Measurements from ENCODE around the gene CREB5.

CREB5 gene

GRCh38 chr7:28408105-28408959, 4.0 kb upstream of the CREB5 start:
- DNase-seq (ENCODE audit: low spot score), result no peak

DNA sequence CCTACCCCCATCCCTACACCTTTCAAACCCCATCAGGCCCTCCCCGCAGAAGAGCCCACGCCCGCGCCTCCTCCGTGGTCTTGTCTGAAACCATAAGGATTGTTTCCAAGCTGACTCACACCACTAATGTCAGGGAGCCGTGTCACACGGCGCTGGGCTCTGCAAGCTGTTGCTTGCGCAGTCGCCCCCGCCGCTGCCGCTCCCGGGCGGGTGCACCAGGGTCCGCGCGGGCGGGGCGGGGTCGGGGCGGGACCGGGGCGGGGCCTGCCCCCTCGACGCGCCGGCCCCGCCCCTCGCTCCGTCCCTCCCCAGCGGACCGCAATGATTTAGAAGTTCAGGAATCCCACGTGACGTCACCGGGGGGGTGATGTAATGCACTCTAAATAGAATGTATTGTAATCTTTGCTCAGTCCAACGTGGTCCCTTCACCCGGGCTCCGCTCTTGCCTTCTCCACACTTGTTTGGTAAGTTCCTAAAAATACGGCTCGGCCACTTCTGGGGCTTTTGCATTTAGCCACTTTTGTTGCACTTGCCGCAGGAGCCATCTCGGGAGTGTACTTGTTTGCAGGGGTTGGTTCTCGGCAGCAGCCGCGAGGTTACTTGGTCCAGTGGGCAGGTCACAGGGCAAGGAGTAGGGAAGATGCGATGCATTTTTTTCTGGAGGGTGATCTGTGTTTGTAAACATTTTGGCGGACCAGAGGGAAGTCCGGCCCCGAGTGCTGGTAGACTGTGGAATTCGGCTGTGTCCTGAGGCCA, 3.2 kb upstream of the CREB5 start:
- DNase-seq (ENCODE audit: low spot score), result peak; percentile 62

DNA sequence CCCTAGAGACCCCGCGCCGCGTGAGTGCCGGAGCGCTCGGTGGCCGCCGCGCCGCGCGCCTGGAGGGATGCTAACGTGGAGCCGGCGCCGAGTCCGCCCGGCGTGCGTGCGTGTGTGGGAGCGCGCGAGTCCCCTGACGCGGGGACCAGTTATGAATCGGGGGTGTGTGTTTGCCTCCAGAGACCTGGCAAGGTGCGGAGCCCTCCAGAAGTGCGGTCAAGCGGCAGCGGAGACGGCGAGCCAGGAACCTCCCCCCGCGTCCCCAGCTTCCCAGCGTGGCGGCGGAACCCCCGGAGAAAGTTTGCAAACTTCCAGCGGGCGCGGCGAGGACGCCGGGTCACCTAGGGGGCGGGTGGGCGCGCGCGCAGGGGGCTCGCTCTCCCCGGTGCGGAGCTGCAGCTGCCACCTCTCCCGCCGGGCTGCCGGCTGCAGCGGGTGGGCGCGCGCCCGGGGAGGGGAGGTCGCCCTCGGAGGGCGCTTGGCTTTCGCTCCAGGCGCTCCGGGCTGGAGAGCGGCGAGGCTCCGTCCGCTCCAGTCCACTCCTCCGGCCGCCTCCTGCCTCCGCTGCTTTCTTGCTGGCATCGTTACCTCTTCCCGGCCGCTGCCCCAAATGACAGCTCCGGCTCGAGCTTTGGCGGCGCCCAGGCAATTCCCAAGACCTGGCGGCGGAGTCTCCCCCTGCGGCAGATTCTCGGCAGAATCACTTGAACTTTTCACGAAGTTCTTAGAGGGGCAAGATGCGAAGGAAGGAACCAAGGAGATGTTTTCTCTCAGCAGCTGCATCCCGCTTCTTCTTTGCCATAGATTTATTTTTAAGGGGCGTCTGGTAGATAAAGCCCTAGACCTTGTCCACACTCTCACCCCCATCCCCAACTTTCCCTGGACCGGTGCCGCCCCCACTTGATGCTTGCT, 2.3 kb upstream of the CREB5 start:
- DNase-seq (ENCODE audit: low spot score), result no peak

GRCh38 chr7:28410628-28411531, 1.4 kb upstream of the CREB5 start:
- DNase-seq (ENCODE audit: low spot score), result no peak

- no peak for DNase-seq (ENCODE audit: low spot score)
Measured at GRCh38 chr7:28413011-28413410, 693 bp downstream of the CREB5 start.

DNA sequence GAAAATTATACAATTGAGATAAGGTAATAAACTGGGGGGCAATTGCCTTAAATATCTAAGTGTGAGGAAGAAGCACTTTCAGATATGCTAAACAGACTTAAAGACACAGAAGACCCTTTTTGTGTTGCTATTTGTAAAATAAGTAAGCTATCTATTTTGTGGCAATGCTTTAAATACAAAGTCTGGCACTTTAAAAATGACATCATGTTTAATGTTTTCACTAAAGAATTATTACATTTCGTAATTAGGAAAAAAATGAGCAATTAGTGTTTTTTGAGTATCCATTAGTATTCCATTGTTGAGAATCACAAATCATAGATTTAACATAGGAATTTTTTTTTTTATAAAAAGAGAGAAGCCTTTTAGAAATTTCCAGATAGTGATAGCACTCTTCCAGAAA, 2.1 kb downstream of the CREB5 start:
- DNase-seq (ENCODE audit: low spot score), result no peak

DNA sequence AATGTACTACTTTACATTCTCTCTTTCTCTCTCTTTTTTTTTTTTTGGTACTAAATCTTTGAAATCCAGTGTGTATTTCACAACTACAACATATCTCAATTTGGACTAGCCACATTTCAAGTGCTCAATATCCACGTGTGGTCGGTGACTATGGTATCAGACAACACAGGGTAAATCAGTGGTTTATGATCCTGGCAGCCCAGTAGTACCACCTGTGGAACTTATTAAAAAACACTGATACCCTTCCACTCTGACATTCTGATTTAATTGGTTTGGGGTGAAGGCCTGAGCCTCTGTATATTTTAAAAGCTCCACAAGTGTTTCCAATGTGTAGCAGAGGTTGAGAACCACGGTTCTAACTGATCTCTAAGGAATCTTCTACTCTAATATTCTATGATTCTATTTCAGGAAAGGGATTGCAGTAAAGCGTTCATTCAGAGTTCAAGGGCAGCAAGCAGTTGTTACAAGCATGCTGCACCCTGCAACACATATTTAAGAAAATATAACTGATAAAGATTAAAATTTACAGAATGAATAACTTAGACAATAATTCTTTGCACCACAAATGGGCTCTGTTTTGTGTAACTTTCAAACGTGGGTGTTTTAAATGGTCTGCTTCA, 5.1 kb downstream of the CREB5 start:
- no peak for DNase-seq (ENCODE audit: low spot score)

DNA sequence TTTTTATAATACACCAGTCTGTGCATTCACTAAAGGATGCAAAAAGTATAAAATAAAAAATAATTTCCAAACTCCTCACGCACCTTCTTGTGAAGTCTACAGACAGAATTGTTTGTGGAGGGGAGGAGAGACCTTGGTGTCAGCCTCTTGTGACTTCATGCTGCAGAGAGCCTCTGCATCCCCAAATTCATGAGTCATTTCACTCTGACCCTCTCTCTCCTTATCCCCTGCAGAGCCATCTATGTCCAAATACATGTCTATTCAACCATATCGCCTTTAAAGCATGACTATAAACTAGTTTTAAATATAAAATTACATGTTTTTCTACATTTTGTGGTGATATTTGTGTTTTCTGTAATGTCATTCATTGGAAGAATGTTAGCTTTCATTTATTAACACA, 6.0 kb downstream of the CREB5 start:
- no peak for DNase-seq (ENCODE audit: low spot score)

DNA sequence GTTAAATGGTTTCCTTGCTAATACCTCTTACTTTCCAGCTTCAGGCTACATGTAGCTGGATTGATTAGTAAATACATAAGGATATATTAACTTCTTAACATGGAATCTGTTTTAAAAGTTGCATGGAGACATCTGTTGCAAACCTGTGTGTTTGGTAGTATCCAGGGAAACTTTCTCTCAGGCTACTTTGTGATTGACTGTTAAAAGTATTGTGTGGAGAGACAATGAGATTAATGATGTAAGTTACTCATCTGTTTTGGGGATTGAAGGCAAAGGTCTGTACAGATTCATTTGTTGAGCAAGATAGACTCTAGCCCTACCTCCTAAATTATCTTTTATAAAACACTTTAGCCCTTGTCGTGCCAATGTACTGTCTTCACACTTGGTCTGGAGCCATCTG, 6.6 kb downstream of the CREB5 start:
- no peak for DNase-seq (ENCODE audit: low spot score)

DNA sequence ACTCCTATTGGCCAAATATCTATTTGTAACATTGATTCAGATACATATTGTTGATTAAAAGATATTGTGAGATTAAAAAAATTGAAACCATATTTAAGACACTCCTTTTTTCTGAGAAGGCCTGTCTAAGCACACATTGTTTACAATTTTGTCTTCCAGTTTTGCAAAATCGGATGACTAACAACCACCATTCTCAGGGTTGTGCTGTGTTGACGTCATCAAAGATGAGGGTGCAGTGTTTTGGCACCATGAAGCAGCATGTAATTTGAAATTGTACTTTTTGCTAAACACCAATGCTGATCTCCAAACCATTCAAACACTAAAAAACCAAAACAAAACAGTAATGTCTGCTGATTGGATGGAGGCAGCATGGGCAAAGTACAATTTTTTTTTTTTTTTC, 7.4 kb downstream of the CREB5 start:
- no peak for DNase-seq (ENCODE audit: low spot score)

GRCh38 chr7:28423112-28423511, 10.8 kb downstream of the CREB5 start:
- no peak for DNase-seq (ENCODE audit: low spot score)

- DNase-seq (ENCODE audit: low spot score), result no peak
Measured at GRCh38 chr7:28423918-28424514, 11.7 kb downstream of the CREB5 start.

GRCh38 chr7:28425496-28425895, 13.2 kb downstream of the CREB5 start:
- no peak for DNase-seq (ENCODE audit: low spot score)

DNA sequence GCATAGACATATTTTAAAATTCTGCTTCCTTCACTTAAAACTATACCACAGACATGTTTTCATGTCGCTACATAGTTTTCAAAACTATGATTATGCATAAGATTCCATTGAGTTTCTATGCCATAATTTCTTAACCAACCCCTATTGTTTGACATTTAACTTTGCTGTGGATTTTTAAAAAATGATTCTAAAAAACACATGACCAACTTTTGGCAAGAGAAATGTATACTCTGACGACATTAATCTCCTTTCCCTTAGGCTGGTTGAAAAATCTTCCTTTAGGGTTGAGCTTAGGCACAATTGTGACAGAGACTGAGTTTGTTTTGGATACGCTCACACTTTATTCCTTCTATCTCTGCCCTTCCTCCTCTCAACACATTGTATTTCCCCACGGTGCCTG, 14.9 kb downstream of the CREB5 start:
- DNase-seq (ENCODE audit: low spot score), result no peak

DNA sequence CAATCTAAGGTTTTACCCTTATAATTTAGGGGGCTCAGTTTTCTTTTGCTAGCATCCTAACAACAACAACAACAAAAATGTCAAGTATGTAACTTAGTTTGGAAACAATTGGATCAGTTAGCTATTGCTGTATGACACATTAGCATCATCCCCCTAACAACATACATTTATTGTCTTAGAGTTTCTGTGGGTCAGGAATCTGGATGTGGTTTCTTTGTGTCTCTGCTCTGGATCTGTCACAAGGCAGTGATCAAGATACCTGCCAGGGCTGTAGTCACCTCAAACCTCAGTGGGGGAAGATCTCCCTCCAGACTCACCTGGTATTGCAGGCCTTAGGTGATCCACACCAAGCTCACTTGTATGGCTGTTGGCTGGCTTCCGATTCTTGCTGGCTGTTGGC, 18.3 kb downstream of the CREB5 start:
- no peak for DNase-seq (ENCODE audit: low spot score)

- DNase-seq (ENCODE audit: low spot score), result no peak
Measured at GRCh38 chr7:28432105-28432504, 19.8 kb downstream of the CREB5 start.

- DNase-seq (ENCODE audit: low spot score), result no peak
Measured at GRCh38 chr7:28433039-28433438, 20.7 kb downstream of the CREB5 start.

DNA sequence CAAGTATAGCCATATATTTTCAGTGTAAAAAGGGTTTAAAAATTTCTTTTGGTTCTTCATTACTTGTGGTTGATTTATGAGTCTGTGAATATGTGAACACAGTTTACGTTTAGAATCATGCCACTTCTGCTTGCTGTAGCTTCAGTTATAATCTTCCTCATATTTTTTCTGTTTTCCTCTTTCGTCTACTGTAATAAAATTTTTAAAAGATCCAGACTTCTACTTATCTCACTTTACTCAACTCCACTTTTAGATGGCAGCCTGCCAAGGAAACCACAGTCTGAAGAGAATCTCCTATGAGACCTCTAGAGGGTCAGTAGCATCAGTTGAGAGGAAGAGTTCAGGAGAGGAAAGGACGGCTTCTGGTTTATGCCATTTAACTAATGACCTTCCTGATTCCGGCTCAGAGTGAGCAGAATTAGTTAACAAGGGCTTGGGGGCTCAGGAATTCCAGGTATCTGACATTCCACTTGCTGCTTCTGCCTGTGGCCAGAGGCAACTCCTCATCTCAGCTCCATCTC, 21.4 kb downstream of the CREB5 start:
- DNase-seq (ENCODE audit: low spot score), result no peak

DNA sequence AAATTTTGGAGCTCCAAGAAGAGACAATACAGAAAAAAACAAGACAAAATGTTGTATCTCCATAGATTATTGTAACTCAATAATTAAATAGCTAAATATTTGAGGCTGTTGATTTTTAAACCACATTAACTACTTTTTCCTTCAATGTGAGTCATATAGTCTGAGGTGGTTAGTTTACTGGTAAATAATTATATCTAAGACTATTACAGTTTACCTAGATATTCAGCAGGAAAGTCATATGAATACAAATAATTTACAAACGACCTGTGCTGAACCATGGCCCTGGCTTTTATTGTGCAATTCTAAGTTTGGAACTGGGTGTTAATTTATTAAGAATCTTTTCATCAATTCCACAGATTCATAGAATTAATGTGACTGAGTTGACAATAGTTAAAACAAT, 22.2 kb downstream of the CREB5 start:
- DNase-seq (ENCODE audit: low spot score), result no peak

- DNase-seq (ENCODE audit: low spot score), result no peak
Measured at GRCh38 chr7:28435152-28435551, 22.8 kb downstream of the CREB5 start.

All from HuH-7 (cell line).